K562 (cell line): Measurements from ENCODE around the gene TFCP2L1. TPM values are rescaled to one million over a fixed set of nuclear protein-coding genes. Genes with fewer than 3 reads are reported as not detected.

Experiments used
- ATAC-seq: fragments of 200-7000 bp; cut with Tn5 transposase; 3 replicates; pipeline ENCODE4 v1.9.1; 2020; ENCODE audit warnings: moderate library complexity
- BruUV-seq: library from RNA; stranded (reverse); fragments of 400-500 nt; replicated peaks from 2 replicates; lab custom pipeline; 2021; lab: Mats Ljungman, UMichigan
- CTCF ChIA-PET: fragments of 300-600 bp; formaldehyde crosslinking; extraction: SDS; loops from one replicate; lab custom pipeline; 2021; ENCODE audit warnings: low intra/inter-chr PET ratio; lab: Yijun Ruan, JAX
- POLR2A ChIA-PET: fragments of 300-600, 350-650 bp; sonication (Branson Sonifier 250); formaldehyde crosslinking; extraction: SDS; loops from one replicate; lab custom pipeline; 2021; ENCODE audit warnings: antibody characterized with exemption, inconsistent platforms; lab: Yijun Ruan, JAX
- DNase-seq, 4 experiments: peaks; one replicate each; pipeline versions ENCODE4 v3.0.0 to v3.0.0-alpha.2; 2011 to 2018; ENCODE audit warnings: low spot score in 3 of 4, mixed read lengths in 3 of 4; ENCODE audit errors: extremely low read depth in 1 of 4
- FAIRE-seq: peaks from 2 replicates; lab custom pipeline; 2011; peaks lifted over from hg19 to GRCh38; lab: Jason Lieb, UNC
- H2AFZ ChIP-seq: 2 replicates; pipeline ENCODE4 v1.6.0; 2011; ENCODE audit warnings: low read depth, low read length, control low read depth, inconsistent platforms
- H3K27ac ChIP-seq: fragments of 200-600 bp; 3 replicates; pipeline ENCODE4 v1.8.0; 2011; ENCODE audit warnings: low read depth, mild to moderate bottlenecking, control low read depth, inconsistent platforms, low read length, moderate library complexity, mixed read lengths; ENCODE audit errors: extremely low read depth
- H3K27me3 ChIP-seq, 2 experiments: fragments of 300-600 bp in 1 of 2; 2 replicates in 1 of 2; 3 replicates in 1 of 2; pipeline versions ENCODE4 v1.6.0 to v1.8.0; 2011; ENCODE audit warnings: inconsistent platforms in 2 of 2, low read length in 2 of 2, mild to moderate bottlenecking in 1 of 2, mixed read lengths in 1 of 2, moderate library complexity in 1 of 2; ENCODE audit not compliant: control insufficient read depth in 2 of 2, insufficient read depth in 2 of 2
- H3K36me3 ChIP-seq: fragments of 300-600 bp; 3 replicates; pipeline ENCODE4 v1.8.0; 2011; ENCODE audit warnings: mild to moderate bottlenecking, low read length, inconsistent platforms; ENCODE audit not compliant: control insufficient read depth, insufficient read depth
- H3K4me1 ChIP-seq, 2 experiments: fragments of 200-600 bp in 1 of 2; replicated peaks in 1 of 2; 2 replicates in 1 of 2; 3 replicates in 1 of 2; pipeline versions ENCODE4 v1.5.1 to v1.8.0; 2011; ENCODE audit warnings: inconsistent platforms in 2 of 2, low read length in 2 of 2, mild to moderate bottlenecking in 1 of 2, mixed read lengths in 1 of 2, moderate library complexity in 1 of 2; ENCODE audit not compliant: control insufficient read depth in 2 of 2, insufficient read depth in 2 of 2
- H3K4me2 ChIP-seq: 2 replicates; pipeline ENCODE4 v1.6.1; 2011; ENCODE audit warnings: low read length, control low read depth, inconsistent platforms, mixed read lengths; ENCODE audit not compliant: insufficient read depth
- H3K4me3 ChIP-seq: fragments of 200-600 bp; sonication (generic), shearing (Covaris generic); 2 replicates; pipeline ENCODE4 v1.5.1; 2016; ENCODE audit warnings: control low read depth, inconsistent platforms
- H3K79me2 ChIP-seq: fragments of 200-600 bp; 3 replicates; pipeline ENCODE4 v1.8.0; 2011; ENCODE audit warnings: low read length, inconsistent platforms; ENCODE audit not compliant: control insufficient read depth, insufficient read depth
- H3K9ac ChIP-seq, 2 experiments: 2 replicates each; pipeline versions ENCODE4 v1.6.0 to v1.6.1; 2011; ENCODE audit warnings: low read depth in 2 of 2, low read length in 2 of 2, control low read depth in 1 of 2, inconsistent platforms in 1 of 2, mild to moderate bottlenecking in 1 of 2, mixed read lengths in 1 of 2; ENCODE audit not compliant: insufficient read depth in 1 of 2
- H3K9me1 ChIP-seq: one replicate; pipeline ENCODE4 v1.6.0; 2011; ENCODE audit warnings: inconsistent platforms, mild to moderate bottlenecking, low read length, moderate library complexity; ENCODE audit not compliant: control insufficient read depth, insufficient read depth
- H3K9me3 ChIP-seq: replicated peaks from 2 replicates; pipeline ENCODE4 v1.5.1; 2011; ENCODE audit warnings: low read depth, low read length, inconsistent platforms; ENCODE audit not compliant: control insufficient read depth, insufficient read depth
- H4K20me1 ChIP-seq: replicated peaks from 2 replicates; pipeline ENCODE4 v1.6.1; 2011; ENCODE audit warnings: low read length, inconsistent platforms, mixed read lengths; ENCODE audit not compliant: control insufficient read depth, insufficient read depth
- ARID2 ChIP-seq: fragments of 450-650 bp; IDR thresholded peaks from 2 replicates; pipeline ENCODE4 v1.6.1; 2017; ENCODE audit warnings: antibody characterized with exemption, mild to moderate bottlenecking
- CEBPG ChIP-seq, 3 experiments: fragments of 200-800 bp in 1 of 3; sonication (Bioruptor generic) in 1 of 3; sonication (generic) in 1 of 3; formaldehyde crosslinking in 1 of 3; IDR thresholded peaks in 2 of 3; conservative IDR thresholded peaks in 1 of 3; 2 replicates each; pipeline versions ENCODE4 v1.6.1 to v1.8.0; 2016 to 2022; ENCODE audit warnings: missing compliant biosample characterization in 2 of 3, missing genetic modification characterization in 2 of 3, mild to moderate bottlenecking in 1 of 3, missing genetic modification reagents in 1 of 3
- ETS2 ChIP-seq: IDR thresholded peaks from 2 replicates; pipeline ENCODE4 v1.6.1; 2016; ENCODE audit warnings: borderline replicate concordance, missing genetic modification characterization, mild to moderate bottlenecking, moderate library complexity, missing compliant biosample characterization; ENCODE audit not compliant: poor library complexity, severe bottlenecking
- FOXA1 ChIP-seq: fragments of 450-650 bp; IDR thresholded peaks from 2 replicates; pipeline ENCODE4 v1.6.1; 2016; ENCODE audit warnings: mild to moderate bottlenecking, borderline replicate concordance
- RFX1 ChIP-seq: fragments of 450-650 bp; IDR thresholded peaks from 2 replicates; pipeline ENCODE4 v1.6.1; 2016; ENCODE audit warnings: mild to moderate bottlenecking, moderate library complexity
- TEAD2 ChIP-seq: fragments of 450-650 bp; IDR thresholded peaks from 2 replicates; pipeline ENCODE4 v1.6.1; 2016; ENCODE audit warnings: missing genetic modification characterization, control low read depth, missing compliant biosample characterization
- ZNF263 ChIP-seq: sonication (generic); formaldehyde crosslinking; IDR thresholded peaks from 2 replicates; pipeline ENCODE4 v1.8.0; 2022; ENCODE audit warnings: mild to moderate bottlenecking, missing genetic modification reagents, borderline replicate concordance
- WGBS: fragments of 100-300 bp; shearing (Covaris generic); methylation state at CpG from one replicate; pipeline ENCODE4 v1.1.6; 2016; ENCODE audit warnings: low coverage, mixed read lengths; ENCODE audit not compliant: insufficient coverage; ENCODE audit errors: missing lambda C conversion rate; 5-methylcytosine and 5-hydroxymethylcytosine counted together
- in situ Hi-C: fragments of 300-500 bp; cut with MboI; formaldehyde crosslinking; loops from 4 replicates; pipeline ENCODE4 v1.15.0; 2018; ENCODE audit warnings: inconsistent platforms, mixed read lengths
- intact Hi-C: fragments of 100-400 bp; cut with micrococcal nuclease; formaldehyde crosslinking; loops from 2 replicates; pipeline ENCODE4 v1.14.2; 2022
- polyA plus RNA-seq, 8 experiments: library from polyadenylated mRNA; depleted of rRNA in 4 of 8; stranded (reverse) in 5 of 8; unstranded in 3 of 8; fragments of >200 nt; fragmentation: Nextera tagmentation in 2 of 8; fragmentation: Illumina TruSeq in 1 of 8; extraction: Ambion mirVana in 2 of 8; extraction: Trizol in 1 of 8; gene quantifications; 2 replicates each; pipeline versions ENCODE4 v1.2.1 to v1.2.3, GENCODE V29; 2011 to 2014; ENCODE audit warnings: inconsistent platforms in 1 of 8, missing spikeins in 1 of 8
- total RNA-seq, 7 experiments: library from RNA; depleted of rRNA in 6 of 7; stranded (reverse); fragments of >200 nt in 6 of 7; fragmentation: Illumina TruSeq in 2 of 7; extraction: Trizol in 2 of 7; gene quantifications; 2 replicates each; pipeline versions ENCODE4 v1.2.1 to v1.2.3, GENCODE V29; 2011 to 2021; ENCODE audit warnings: low replicate concordance in 1 of 7

TFCP2L1 gene
- total and polyA plus RNA-seq, 9 of the 15 experiments (the other 6 are each of a cell fraction or from before 2014, with no cell fraction given): 0.08 to 1.00 (median 0.42) TPM

GRCh38 chr2:121239969-121240368 lies 45.0 kb downstream of the TFCP2L1 start (continued):
- TF ChIP-seq CEBPG (CRISPR knock-in tag; IDR thresholded peaks at IDR 0.05) (no peak), CEBPG (tag; conservative IDR thresholded peaks at IDR 0.05 in 1 of 2, IDR thresholded peaks at IDR 0.05 in 1 of 2) (peak; percentile 47 to 56; a peak in 3 of 4 replicates), ETS2 (tag) (no peak)

- H3K9me3 ChIP-seq: no peaks in the 10 kb centered on the region
- intact Hi-C loops: no loop called here
- H2AFZ ChIP-seq: no peak overlapping the region
- no peak overlapping the region for H3K27ac ChIP-seq
- TF ChIP-seq ZNF263 (CRISPR knock-in tag) (peak; percentile 41; the same call in 1 of the 2 replicates), FOXA1 (no peak), ARID2 (no peak), RFX1 (no peak), TEAD2 (no peak)
- H3K4me1 ChIP-seq: no peaks in the 10 kb centered on the region; a peak in 1 of 5 replicates
- H3K27me3 ChIP-seq: peaks cover 40 to 89% of the 10 kb centered on the region in 2 experiments; a peak in 4 of 5 replicates
- WGBS: 15% methylated on average over 12 of the region's 15 CpGs
- in situ Hi-C loops: no loop called here
- H3K4me3 ChIP-seq: no peak overlapping the region
- ChIA-PET POLR2A (interaction anchor here (0.6 kb wide), 2 partner anchors 27 to 135 kb away, joined by 3 to 4 read pairs; no protein-coding TSS in a partner anchor), CTCF (no interaction called here)
- FAIRE-seq (no peak), ATAC-seq (no peak), DNase-seq (no peak)
- no peaks in the 10 kb centered on the region for H3K79me2 ChIP-seq
- no peak overlapping the region for H3K4me2 ChIP-seq
- H3K9me1 ChIP-seq: no peaks in the 10 kb centered on the region
- no peaks in the 10 kb centered on the region for H3K36me3 ChIP-seq
- no peak overlapping the region for H3K9ac ChIP-seq
- peaks cover 7% of the 10 kb centered on the region; the same call in 1 of the 2 replicates for H4K20me1 ChIP-seq
- no TSS peak for BruUV-seq
These were observed 45.5 kb downstream of the TFCP2L1 start for GRCh38 chr2:121239471-121239870.
